Measurements from ENCODE around the gene NOL3.

DNA sequence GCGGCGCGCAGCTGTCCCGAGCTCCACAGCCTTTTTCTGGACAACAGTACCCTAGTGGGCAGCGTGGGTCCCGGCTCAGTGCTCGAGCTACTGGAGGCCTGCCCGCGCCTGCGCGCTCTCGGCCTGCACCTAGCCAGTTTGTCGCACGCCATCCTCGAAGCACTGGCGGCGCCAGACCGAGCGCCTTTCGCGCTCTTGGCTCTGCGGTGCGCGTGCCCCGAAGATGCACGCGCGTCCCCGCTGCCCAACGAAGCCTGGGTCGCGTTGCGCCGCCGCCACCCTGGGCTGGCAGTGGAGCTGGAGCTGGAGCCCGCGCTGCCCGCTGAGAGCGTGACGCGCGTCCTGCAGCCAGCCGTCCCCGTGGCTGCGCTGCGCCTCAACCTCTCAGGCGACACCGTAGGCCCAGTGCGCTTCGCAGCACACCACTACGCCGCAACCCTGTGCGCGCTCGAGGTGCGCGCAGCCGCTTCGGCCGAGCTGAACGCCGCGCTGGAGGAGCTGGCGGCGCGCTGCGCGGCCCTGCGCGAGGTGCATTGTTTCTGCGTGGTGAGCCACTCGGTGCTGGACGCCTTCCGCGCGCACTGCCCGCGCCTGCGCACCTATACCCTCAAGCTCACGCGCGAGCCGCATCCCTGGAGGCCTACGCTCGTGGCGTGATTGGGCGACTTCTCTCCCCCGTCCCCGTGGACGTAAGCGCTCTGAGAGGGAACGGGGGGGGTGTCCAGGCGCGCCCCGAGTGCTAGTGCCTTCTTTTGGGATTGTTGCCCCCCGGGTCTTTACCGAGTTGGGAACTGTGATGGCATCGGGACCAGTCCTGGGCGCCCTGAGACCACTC lies 7.0 kb upstream of the NOL3 start:
- TF ChIP-seq, protein P1, sequence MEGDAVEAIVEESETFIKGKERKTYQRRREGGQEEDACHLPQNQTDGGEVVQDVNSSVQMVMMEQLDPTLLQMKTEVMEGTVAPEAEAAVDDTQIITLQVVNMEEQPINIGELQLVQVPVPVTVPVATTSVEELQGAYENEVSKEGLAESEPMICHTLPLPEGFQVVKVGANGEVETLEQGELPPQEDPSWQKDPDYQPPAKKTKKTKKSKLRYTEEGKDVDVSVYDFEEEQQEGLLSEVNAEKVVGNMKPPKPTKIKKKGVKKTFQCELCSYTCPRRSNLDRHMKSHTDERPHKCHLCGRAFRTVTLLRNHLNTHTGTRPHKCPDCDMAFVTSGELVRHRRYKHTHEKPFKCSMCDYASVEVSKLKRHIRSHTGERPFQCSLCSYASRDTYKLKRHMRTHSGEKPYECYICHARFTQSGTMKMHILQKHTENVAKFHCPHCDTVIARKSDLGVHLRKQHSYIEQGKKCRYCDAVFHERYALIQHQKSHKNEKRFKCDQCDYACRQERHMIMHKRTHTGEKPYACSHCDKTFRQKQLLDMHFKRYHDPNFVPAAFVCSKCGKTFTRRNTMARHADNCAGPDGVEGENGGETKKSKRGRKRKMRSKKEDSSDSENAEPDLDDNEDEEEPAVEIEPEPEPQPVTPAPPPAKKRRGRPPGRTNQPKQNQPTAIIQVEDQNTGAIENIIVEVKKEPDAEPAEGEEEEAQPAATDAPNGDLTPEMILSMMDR (conservative IDR thresholded peaks at IDR 0.05; ENCODE audit: low read length): no peak
- TF ChIP-seq EZH2phosphoT487 (IDR thresholded peaks at IDR 0.05; ENCODE audit: borderline replicate concordance): no peak
